Liver (tissue), 9 donors: ENCODE results near the gene GALNT6. TPM values are rescaled to one million over a fixed set of nuclear protein-coding genes. Genes with fewer than 3 reads are reported as not detected.

Experiments used
- DNase-seq: peaks from one replicate; pipeline ENCODE4 v3.0.0-alpha.2; 2017; ENCODE audit warnings: low spot score
- H3K27ac ChIP-seq, 2 donors: one replicate each; pipeline ENCODE4 v1.7.0; 2013; ENCODE audit warnings: inconsistent platforms in 2 of 2, low read length in 2 of 2, control low read depth in 1 of 2, low read depth in 1 of 2, mild to moderate bottlenecking in 1 of 2
- H3K27me3 ChIP-seq, 4 donors: one replicate each; pipeline versions ENCODE4 v1.6.1 to v1.7.0; 2013; ENCODE audit warnings: low read length in 3 of 4, inconsistent platforms in 1 of 4, mild to moderate bottlenecking in 1 of 4, moderate library complexity in 1 of 4; ENCODE audit not compliant: control insufficient read depth in 4 of 4, insufficient read depth in 4 of 4
- H3K36me3 ChIP-seq, 4 donors: one replicate each; pipeline versions ENCODE4 v1.6.1 to v1.7.0; 2013; ENCODE audit warnings: low read length in 3 of 4, mild to moderate bottlenecking in 3 of 4, low read depth in 1 of 4, moderate library complexity in 1 of 4; ENCODE audit not compliant: control insufficient read depth in 4 of 4, insufficient read depth in 3 of 4
- H3K4me1 ChIP-seq, 4 donors: one replicate each; pipeline versions ENCODE4 v1.6.1 to v1.7.0; 2013; ENCODE audit warnings: low read length in 3 of 4, mild to moderate bottlenecking in 3 of 4, moderate library complexity in 1 of 4; ENCODE audit not compliant: control insufficient read depth in 4 of 4, insufficient read depth in 4 of 4
- H3K4me3 ChIP-seq, 3 donors: one replicate each; pipeline versions ENCODE4 v1.6.1 to v1.7.0; 2013; ENCODE audit warnings: low read length in 3 of 3, control low read depth in 1 of 3, low read depth in 1 of 3, mild to moderate bottlenecking in 1 of 3
- H3K9ac ChIP-seq, 2 donors: one replicate each; pipeline ENCODE4 v1.7.0; 2013; ENCODE audit warnings: low read length in 2 of 2, mild to moderate bottlenecking in 2 of 2, moderate library complexity in 2 of 2, control low read depth in 1 of 2, low read depth in 1 of 2
- H3K9me3 ChIP-seq, 4 donors: one replicate each; pipeline versions ENCODE4 v1.6.1 to v1.7.0; 2013; ENCODE audit warnings: low read length in 3 of 4; ENCODE audit not compliant: control insufficient read depth in 4 of 4
- EGR1 ChIP-seq, 2 donors: IDR thresholded peaks; 2 replicates each; pipeline ENCODE4 v1.6.1; 2016 to 2018; ENCODE audit warnings: antibody characterized with exemption in 2 of 2, low read depth in 2 of 2
- FOXA1 ChIP-seq: IDR thresholded peaks from 2 replicates; pipeline ENCODE4 v1.6.1; 2016; ENCODE audit warnings: antibody characterized with exemption
- FOXA2 ChIP-seq: IDR thresholded peaks from 2 replicates; pipeline ENCODE4 v1.6.1; 2016; ENCODE audit warnings: antibody characterized with exemption
- GABPA ChIP-seq, 2 donors: IDR thresholded peaks in 1 of 2; conservative IDR thresholded peaks in 1 of 2; 2 replicates each; pipeline ENCODE4 v1.6.1; 2016; ENCODE audit warnings: antibody characterized with exemption in 2 of 2, mild to moderate bottlenecking in 1 of 2, moderate library complexity in 1 of 2
- HNF4A ChIP-seq, 2 donors: conservative IDR thresholded peaks; 2 replicates each; pipeline ENCODE4 v1.6.1; 2016; ENCODE audit warnings: antibody characterized with exemption in 2 of 2, mild to moderate bottlenecking in 2 of 2
- HNF4G ChIP-seq: IDR thresholded peaks from 2 replicates; pipeline ENCODE4 v1.6.1; 2016; ENCODE audit warnings: antibody characterized with exemption
- JUND ChIP-seq, 2 donors: IDR thresholded peaks; 2 replicates each; pipeline ENCODE4 v1.6.1; 2016; ENCODE audit warnings: antibody characterized with exemption in 2 of 2
- NR2F2 ChIP-seq: IDR thresholded peaks from 2 replicates; pipeline ENCODE4 v1.6.1; 2016; ENCODE audit warnings: antibody characterized with exemption
- RAD21 ChIP-seq, 2 donors: IDR thresholded peaks; 2 replicates each; pipeline ENCODE4 v1.6.1; 2016; ENCODE audit warnings: antibody characterized with exemption in 2 of 2, mild to moderate bottlenecking in 2 of 2
- RXRA ChIP-seq, 2 donors: IDR thresholded peaks; 2 replicates each; pipeline ENCODE4 v1.6.1; 2017 to 2018; ENCODE audit warnings: antibody characterized with exemption in 2 of 2, mild to moderate bottlenecking in 1 of 2
- TAF1 ChIP-seq: conservative IDR thresholded peaks from 2 replicates; pipeline ENCODE4 v1.6.1; 2016; ENCODE audit warnings: antibody characterized with exemption, mild to moderate bottlenecking
- YY1 ChIP-seq: IDR thresholded peaks from 2 replicates; pipeline ENCODE4 v1.6.1; 2016; ENCODE audit warnings: antibody characterized with exemption, mild to moderate bottlenecking
- WGBS: extraction: QIAGEN DNeasy Blood & Tissue Kit; methylation state at CpG from one replicate; pipeline ENCODE4 v1.1.7; 2013; 5-methylcytosine and 5-hydroxymethylcytosine counted together
- polyA plus RNA-seq, 2 donors: library from polyadenylated mRNA; stranded (reverse) in 1 of 2; unstranded in 1 of 2; fragments of 200-250 nt in 1 of 2; fragments of >200 nt in 1 of 2; fragmentation: Nextera tagmentation in 1 of 2; extraction: Ambion mirVana in 1 of 2; gene quantifications; one replicate each; pipeline versions ENCODE4 v1.2.1 to v1.2.3, GENCODE V29; 2013 to 2015
- total RNA-seq, 2 donors: library from RNA; depleted of rRNA; stranded (reverse); fragments of >200 nt; gene quantifications; one replicate each; pipeline ENCODE4 v1.2.3, GENCODE V29; 2014
- TF ChIP-seq, protein P1 (sequence below): IDR thresholded peaks from 2 replicates; pipeline ENCODE4 v1.6.1; 2016; ENCODE audit warnings: antibody characterized with exemption
- TF ChIP-seq, protein P2 (sequence below): fragments of 150-350 bp; IDR thresholded peaks from 2 replicates; pipeline ENCODE4 v1.5.1; 2017; ENCODE audit warnings: improper control_type of control experiment, low read depth, low read length; ENCODE audit not compliant: missing input control
- TF ChIP-seq, protein P3 (sequence below): IDR thresholded peaks from 2 replicates; pipeline ENCODE4 v1.6.1; 2016; ENCODE audit warnings: antibody characterized with exemption, mild to moderate bottlenecking
- TF ChIP-seq, protein P4 (sequence below): IDR thresholded peaks from 2 replicates; pipeline ENCODE4 v1.6.1; 2016; ENCODE audit warnings: antibody characterized with exemption
- TF ChIP-seq, protein P5 (sequence below): IDR thresholded peaks from 2 replicates; pipeline ENCODE4 v1.6.1; 2016; ENCODE audit warnings: antibody characterized with exemption
- donor health status: healthy.
- donor health status: healthy.
- donor health status: healthy.
- donor health status: healthy.
- donor health status: healthy.

GALNT6 gene
- total and polyA plus RNA-seq, 4 donors: 0.40 to 24.1 (median 1.2) TPM

DNA sequence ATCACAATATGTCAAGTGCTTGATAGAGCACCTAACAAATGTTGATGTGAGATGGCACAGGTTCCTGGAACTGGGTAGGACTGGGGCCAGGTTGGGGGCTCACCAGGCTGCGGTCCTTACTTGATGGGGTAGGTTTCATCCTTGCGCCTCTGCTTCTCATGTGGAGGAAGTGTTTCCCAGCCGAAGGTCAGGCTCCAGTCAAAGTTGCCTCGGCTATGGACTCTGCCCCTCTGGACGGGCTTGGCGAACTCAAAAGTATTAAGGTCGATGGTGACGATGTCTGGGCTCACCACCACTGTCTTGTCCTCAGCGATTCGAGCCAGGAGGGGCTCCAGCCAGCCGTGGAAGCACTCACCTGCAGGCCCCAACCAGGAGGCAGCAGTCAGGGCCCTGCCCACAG lies 27.2 kb downstream of the GALNT6 start:
- no peaks in the 10 kb centered on the region for H3K4me1 ChIP-seq

More for the DNA sequence above, 27.2 kb downstream of the GALNT6 start:
- WGBS: 78% methylated on average over 11 of the region's 11 CpGs
- Histone ChIP-seq H3K9ac (no peak overlapping the region), H3K9me3 (no peaks in the 10 kb centered on the region), H3K27ac (no peak overlapping the region), H3K36me3 (no peaks in the 10 kb centered on the region), H3K27me3 (no peaks in the 10 kb centered on the region), H3K4me3 (no peak overlapping the region)
- TF ChIP-seq FOXA1 (no peak), FOXA2 (no peak), HNF4G (no peak), RXRA (IDR thresholded peaks at IDR 0.05) (no peak), TAF1 (no peak), JUND (IDR thresholded peaks at IDR 0.05) (no peak), NR2F2 (no peak), HNF4A (conservative IDR thresholded peaks at IDR 0.05) (no peak), EGR1 (IDR thresholded peaks at IDR 0.05; ENCODE audit: low read depth in 2 of 2) (no peak), YY1 (no peak), RAD21 (IDR thresholded peaks at IDR 0.05) (no peak), GABPA (IDR thresholded peaks at IDR 0.05 in 1 of 2, conservative IDR thresholded peaks at IDR 0.05 in 1 of 2) (no peak)
- TF ChIP-seq, protein P1, sequence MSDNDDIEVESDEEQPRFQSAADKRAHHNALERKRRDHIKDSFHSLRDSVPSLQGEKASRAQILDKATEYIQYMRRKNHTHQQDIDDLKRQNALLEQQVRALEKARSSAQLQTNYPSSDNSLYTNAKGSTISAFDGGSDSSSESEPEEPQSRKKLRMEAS: no peak
- TF ChIP-seq, protein P2, sequence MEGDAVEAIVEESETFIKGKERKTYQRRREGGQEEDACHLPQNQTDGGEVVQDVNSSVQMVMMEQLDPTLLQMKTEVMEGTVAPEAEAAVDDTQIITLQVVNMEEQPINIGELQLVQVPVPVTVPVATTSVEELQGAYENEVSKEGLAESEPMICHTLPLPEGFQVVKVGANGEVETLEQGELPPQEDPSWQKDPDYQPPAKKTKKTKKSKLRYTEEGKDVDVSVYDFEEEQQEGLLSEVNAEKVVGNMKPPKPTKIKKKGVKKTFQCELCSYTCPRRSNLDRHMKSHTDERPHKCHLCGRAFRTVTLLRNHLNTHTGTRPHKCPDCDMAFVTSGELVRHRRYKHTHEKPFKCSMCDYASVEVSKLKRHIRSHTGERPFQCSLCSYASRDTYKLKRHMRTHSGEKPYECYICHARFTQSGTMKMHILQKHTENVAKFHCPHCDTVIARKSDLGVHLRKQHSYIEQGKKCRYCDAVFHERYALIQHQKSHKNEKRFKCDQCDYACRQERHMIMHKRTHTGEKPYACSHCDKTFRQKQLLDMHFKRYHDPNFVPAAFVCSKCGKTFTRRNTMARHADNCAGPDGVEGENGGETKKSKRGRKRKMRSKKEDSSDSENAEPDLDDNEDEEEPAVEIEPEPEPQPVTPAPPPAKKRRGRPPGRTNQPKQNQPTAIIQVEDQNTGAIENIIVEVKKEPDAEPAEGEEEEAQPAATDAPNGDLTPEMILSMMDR: no peak
- TF ChIP-seq, protein P3, sequence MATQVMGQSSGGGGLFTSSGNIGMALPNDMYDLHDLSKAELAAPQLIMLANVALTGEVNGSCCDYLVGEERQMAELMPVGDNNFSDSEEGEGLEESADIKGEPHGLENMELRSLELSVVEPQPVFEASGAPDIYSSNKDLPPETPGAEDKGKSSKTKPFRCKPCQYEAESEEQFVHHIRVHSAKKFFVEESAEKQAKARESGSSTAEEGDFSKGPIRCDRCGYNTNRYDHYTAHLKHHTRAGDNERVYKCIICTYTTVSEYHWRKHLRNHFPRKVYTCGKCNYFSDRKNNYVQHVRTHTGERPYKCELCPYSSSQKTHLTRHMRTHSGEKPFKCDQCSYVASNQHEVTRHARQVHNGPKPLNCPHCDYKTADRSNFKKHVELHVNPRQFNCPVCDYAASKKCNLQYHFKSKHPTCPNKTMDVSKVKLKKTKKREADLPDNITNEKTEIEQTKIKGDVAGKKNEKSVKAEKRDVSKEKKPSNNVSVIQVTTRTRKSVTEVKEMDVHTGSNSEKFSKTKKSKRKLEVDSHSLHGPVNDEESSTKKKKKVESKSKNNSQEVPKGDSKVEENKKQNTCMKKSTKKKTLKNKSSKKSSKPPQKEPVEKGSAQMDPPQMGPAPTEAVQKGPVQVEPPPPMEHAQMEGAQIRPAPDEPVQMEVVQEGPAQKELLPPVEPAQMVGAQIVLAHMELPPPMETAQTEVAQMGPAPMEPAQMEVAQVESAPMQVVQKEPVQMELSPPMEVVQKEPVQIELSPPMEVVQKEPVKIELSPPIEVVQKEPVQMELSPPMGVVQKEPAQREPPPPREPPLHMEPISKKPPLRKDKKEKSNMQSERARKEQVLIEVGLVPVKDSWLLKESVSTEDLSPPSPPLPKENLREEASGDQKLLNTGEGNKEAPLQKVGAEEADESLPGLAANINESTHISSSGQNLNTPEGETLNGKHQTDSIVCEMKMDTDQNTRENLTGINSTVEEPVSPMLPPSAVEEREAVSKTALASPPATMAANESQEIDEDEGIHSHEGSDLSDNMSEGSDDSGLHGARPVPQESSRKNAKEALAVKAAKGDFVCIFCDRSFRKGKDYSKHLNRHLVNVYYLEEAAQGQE: no peak
- TF ChIP-seq, protein P4, sequence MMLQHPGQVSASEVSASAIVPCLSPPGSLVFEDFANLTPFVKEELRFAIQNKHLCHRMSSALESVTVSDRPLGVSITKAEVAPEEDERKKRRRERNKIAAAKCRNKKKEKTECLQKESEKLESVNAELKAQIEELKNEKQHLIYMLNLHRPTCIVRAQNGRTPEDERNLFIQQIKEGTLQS: no peak
- TF ChIP-seq, protein P5, sequence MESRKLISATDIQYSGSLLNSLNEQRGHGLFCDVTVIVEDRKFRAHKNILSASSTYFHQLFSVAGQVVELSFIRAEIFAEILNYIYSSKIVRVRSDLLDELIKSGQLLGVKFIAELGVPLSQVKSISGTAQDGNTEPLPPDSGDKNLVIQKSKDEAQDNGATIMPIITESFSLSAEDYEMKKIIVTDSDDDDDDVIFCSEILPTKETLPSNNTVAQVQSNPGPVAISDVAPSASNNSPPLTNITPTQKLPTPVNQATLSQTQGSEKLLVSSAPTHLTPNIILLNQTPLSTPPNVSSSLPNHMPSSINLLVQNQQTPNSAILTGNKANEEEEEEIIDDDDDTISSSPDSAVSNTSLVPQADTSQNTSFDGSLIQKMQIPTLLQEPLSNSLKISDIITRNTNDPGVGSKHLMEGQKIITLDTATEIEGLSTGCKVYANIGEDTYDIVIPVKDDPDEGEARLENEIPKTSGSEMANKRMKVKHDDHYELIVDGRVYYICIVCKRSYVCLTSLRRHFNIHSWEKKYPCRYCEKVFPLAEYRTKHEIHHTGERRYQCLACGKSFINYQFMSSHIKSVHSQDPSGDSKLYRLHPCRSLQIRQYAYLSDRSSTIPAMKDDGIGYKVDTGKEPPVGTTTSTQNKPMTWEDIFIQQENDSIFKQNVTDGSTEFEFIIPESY: no peak
- DNase-seq: no peak
